H9 (cell line): ENCODE data around the gene OXSM. TPM values are rescaled to one million over a fixed set of nuclear protein-coding genes. Genes with fewer than 3 reads are reported as not detected.

Source experiments
- DNase-seq: peaks from one replicate; pipeline ENCODE4 v3.0.0-alpha.2; 2017
- H2AFZ ChIP-seq: one replicate; pipeline ENCODE4 v1.6.1; 2013; ENCODE audit warnings: mild to moderate bottlenecking, low read length, control low read depth, moderate library complexity
- H2AK5ac ChIP-seq: 2 replicates; pipeline ENCODE4 v1.6.1; 2013; ENCODE audit warnings: low read length, control low read depth, mixed read lengths; ENCODE audit not compliant: insufficient read length
- H2BK120ac ChIP-seq: one replicate; pipeline ENCODE4 v1.6.1; 2013; ENCODE audit warnings: low read depth, mild to moderate bottlenecking, low read length, control low read depth, inconsistent platforms; ENCODE audit not compliant: poor library complexity, severe bottlenecking
- H2BK12ac ChIP-seq: 2 replicates; pipeline ENCODE4 v1.6.1; 2013; ENCODE audit warnings: low read length, control low read depth, mixed read lengths, low read depth; ENCODE audit not compliant: insufficient read length
- H2BK15ac ChIP-seq: 2 replicates; pipeline ENCODE4 v1.6.1; 2013; ENCODE audit warnings: low read depth, low read length, control low read depth
- H2BK20ac ChIP-seq: one replicate; pipeline ENCODE4 v1.6.1; 2013; ENCODE audit warnings: low read depth, mild to moderate bottlenecking, low read length, control low read depth, inconsistent platforms; ENCODE audit not compliant: poor library complexity, severe bottlenecking
- H2BK5ac ChIP-seq: 2 replicates; pipeline ENCODE4 v1.6.1; 2013; ENCODE audit warnings: low read length, control low read depth, mixed read lengths; ENCODE audit not compliant: insufficient read length
- H3K14ac ChIP-seq: 2 replicates; pipeline ENCODE4 v1.6.1; 2013; ENCODE audit warnings: low read length, control low read depth; ENCODE audit not compliant: insufficient read depth
- H3K18ac ChIP-seq: 2 replicates; pipeline ENCODE4 v1.6.1; 2013; ENCODE audit warnings: low read depth, mild to moderate bottlenecking, mixed read lengths, low read length, control low read depth; ENCODE audit not compliant: insufficient read length
- H3K23ac ChIP-seq: 2 replicates; pipeline ENCODE4 v1.6.1; 2013; ENCODE audit warnings: low read length, control low read depth, mixed read lengths, low read depth; ENCODE audit not compliant: insufficient read length
- H3K23me2 ChIP-seq: 2 replicates; pipeline ENCODE4 v1.6.1; 2013; ENCODE audit warnings: low read depth, mild to moderate bottlenecking, mixed read lengths, low read length, control low read depth; ENCODE audit not compliant: insufficient read length, poor library complexity, severe bottlenecking
- H3K27ac ChIP-seq: 2 replicates; pipeline ENCODE4 v1.5.1; 2013; ENCODE audit warnings: low read length, control low read depth, mixed read lengths, low read depth; ENCODE audit not compliant: insufficient read length
- H3K27me3 ChIP-seq: 2 replicates; pipeline ENCODE4 v1.6.1; 2013; ENCODE audit warnings: low read length, control low read depth, inconsistent platforms; ENCODE audit not compliant: insufficient read depth
- H3K4ac ChIP-seq: 2 replicates; pipeline ENCODE4 v1.6.1; 2013; ENCODE audit warnings: low read depth, mild to moderate bottlenecking, control low read depth, inconsistent platforms, low read length, moderate library complexity
- H3K4me1 ChIP-seq: 2 replicates; pipeline ENCODE4 v1.6.1; 2013; ENCODE audit warnings: low read length, control low read depth, inconsistent platforms; ENCODE audit not compliant: insufficient read depth
- H3K4me2 ChIP-seq: 2 replicates; pipeline ENCODE4 v1.6.1; 2013; ENCODE audit warnings: low read length, control low read depth, mixed read lengths; ENCODE audit not compliant: insufficient read length, insufficient read depth
- H3K56ac ChIP-seq: 2 replicates; pipeline ENCODE4 v1.6.1; 2013; ENCODE audit warnings: low read depth, mild to moderate bottlenecking, mixed read lengths, low read length, control low read depth; ENCODE audit not compliant: insufficient read length
- H3K79me1 ChIP-seq: 2 replicates; pipeline ENCODE4 v1.6.1; 2013; ENCODE audit warnings: low read depth, mild to moderate bottlenecking, moderate library complexity, low read length, control low read depth, inconsistent platforms; ENCODE audit not compliant: insufficient read depth, poor library complexity, severe bottlenecking
- H3K79me2 ChIP-seq: 2 replicates; pipeline ENCODE4 v1.6.1; 2013; ENCODE audit warnings: low read length, control low read depth, inconsistent platforms; ENCODE audit not compliant: insufficient read depth
- H3K9ac ChIP-seq: 2 replicates; pipeline ENCODE4 v1.6.1; 2013; ENCODE audit warnings: low read length, control low read depth, mixed read lengths; ENCODE audit not compliant: insufficient read length; ENCODE audit errors: extremely low read depth
- H3K9me3 ChIP-seq: one replicate; pipeline ENCODE4 v1.6.1; 2013; ENCODE audit warnings: low read depth, low read length, inconsistent platforms; ENCODE audit not compliant: control insufficient read depth
- H3T11ph ChIP-seq: one replicate; pipeline ENCODE4 v1.6.1; 2013; ENCODE audit warnings: mild to moderate bottlenecking, low read length, control low read depth, inconsistent platforms
- H4K20me1 ChIP-seq: one replicate; pipeline ENCODE4 v1.6.1; 2013; ENCODE audit not compliant: control insufficient read depth, insufficient read length, insufficient read depth
- H4K5ac ChIP-seq: 2 replicates; pipeline ENCODE4 v1.6.1; 2013; ENCODE audit warnings: low read depth, mild to moderate bottlenecking, mixed read lengths, low read length, control low read depth; ENCODE audit not compliant: insufficient read length
- H4K8ac ChIP-seq: replicated peaks from 2 replicates; pipeline ENCODE4 v1.6.1; 2013; ENCODE audit warnings: low read length, control low read depth, mixed read lengths, low read depth; ENCODE audit not compliant: insufficient read length
- H4K91ac ChIP-seq: 2 replicates; pipeline ENCODE4 v1.6.1; 2013; ENCODE audit warnings: low read depth, mild to moderate bottlenecking, moderate library complexity, mixed read lengths, low read length, control low read depth; ENCODE audit not compliant: insufficient read length
- H3K27ac Mint-ChIP-seq, 3 experiments: 2 replicates in 2 of 3; 3 replicates in 1 of 3; pipeline ENCODE4 v1.8.0; 2020 to 2021; ENCODE audit warnings: mixed read lengths in 3 of 3, mild to moderate bottlenecking in 1 of 3, moderate library complexity in 1 of 3
- H3K27me3 Mint-ChIP-seq: 2 replicates; pipeline ENCODE4 v1.8.0; 2021; ENCODE audit warnings: low read depth, mild to moderate bottlenecking, moderate library complexity, mixed read lengths
- H3K36me3 Mint-ChIP-seq, 3 experiments: 2 replicates in 2 of 3; 3 replicates in 1 of 3; pipeline ENCODE4 v1.8.0; 2020 to 2021; ENCODE audit warnings: low read depth in 3 of 3, mixed read lengths in 3 of 3; ENCODE audit not compliant: insufficient read depth in 1 of 3
- H3K4me1 Mint-ChIP-seq, 2 experiments: 2 replicates each; pipeline ENCODE4 v1.8.0; 2020; ENCODE audit warnings: mixed read lengths in 2 of 2
- H3K4me3 Mint-ChIP-seq, 2 experiments: 2 replicates in 1 of 2; 3 replicates in 1 of 2; pipeline ENCODE4 v1.8.0; 2020 to 2021; ENCODE audit warnings: mild to moderate bottlenecking in 2 of 2, mixed read lengths in 2 of 2, moderate library complexity in 1 of 2
- H3K9me3 Mint-ChIP-seq, 2 experiments: 2 replicates in 1 of 2; 3 replicates in 1 of 2; pipeline ENCODE4 v1.8.0; 2020; ENCODE audit warnings: mild to moderate bottlenecking in 2 of 2, mixed read lengths in 2 of 2, moderate library complexity in 1 of 2
- WGBS: extraction: QIAGEN DNeasy Blood & Tissue Kit; methylation state at CpG from one replicate; pipeline ENCODE4 v1.1.7; 2013; ENCODE audit warnings: missing lambda C conversion rate, low lambda C conversion rate, mixed read lengths; ENCODE audit not compliant: insufficient read length; ENCODE audit errors: extremely low coverage; 5-methylcytosine and 5-hydroxymethylcytosine counted together
- total RNA-seq: library from RNA; stranded (reverse); gene quantifications from 2 replicates; pipeline ENCODE4 v1.2.1, GENCODE V29; 2021
- TF ChIP-seq, protein P1 (sequence below): fragments of 200-600 bp; sonication (generic); conservative IDR thresholded peaks from 3 replicates; pipeline ENCODE4 v1.8.0; 2021; ENCODE audit warnings: antibody characterized with exemption, mild to moderate bottlenecking

Gene OXSM
- total RNA-seq, 1 experiment from 2014 or later, result 2.5 TPM

DNA sequence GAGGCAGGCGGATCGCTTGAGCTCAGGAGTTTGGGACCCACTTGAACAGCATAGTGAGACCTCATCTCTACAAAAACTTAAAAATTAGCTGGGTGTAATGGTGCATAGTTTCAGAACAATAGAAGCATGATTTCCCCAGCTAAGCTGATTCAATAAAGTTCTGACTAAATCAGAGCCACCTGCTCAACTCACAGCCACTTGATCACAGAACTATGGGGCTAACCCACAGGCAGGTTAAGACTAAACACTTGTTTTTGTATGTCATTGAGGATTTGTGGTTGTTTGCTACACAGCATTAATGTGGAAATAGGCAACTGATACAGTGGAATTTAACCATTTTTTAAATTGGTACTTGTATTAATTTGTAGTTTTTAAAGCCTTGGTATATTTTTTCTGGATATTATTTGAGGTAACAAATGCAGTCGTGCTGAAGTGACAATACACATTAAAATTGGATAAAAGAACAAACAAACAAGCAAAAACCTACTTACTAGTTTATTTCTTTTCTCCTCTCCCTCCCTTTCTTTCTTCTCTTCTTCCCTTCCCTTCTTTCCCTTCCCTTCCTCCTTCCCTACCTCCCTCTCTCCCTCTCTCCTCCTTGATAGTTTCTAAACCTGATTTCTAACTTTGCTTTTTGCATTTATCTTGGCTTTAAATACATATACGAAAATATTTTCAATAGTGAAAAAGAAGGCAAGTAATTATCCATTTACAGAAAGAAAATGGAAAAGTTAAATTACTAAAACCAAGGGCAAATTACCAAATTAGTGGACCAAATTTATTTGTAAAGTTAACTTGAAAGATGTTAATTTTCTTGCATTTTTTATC is 32.1 kb downstream of the OXSM start:
- no peak overlapping the region for H3K4me2 ChIP-seq
- H3K79me1 ChIP-seq, result no peaks in the 10 kb centered on the region
- H4K8ac ChIP-seq, result no peak overlapping the region
- Mint-ChIP-seq H3K9me3 (no peaks in the 10 kb centered on the region), H3K4me1 (peaks cover 14 to 21% of the 10 kb centered on the region in 2 experiments), H3K27ac (no peak overlapping the region), H3K36me3 (no peaks in the 10 kb centered on the region; a peak in 1 of 7 replicates), H3K4me3 (no peak overlapping the region), H3K27me3 (no peaks in the 10 kb centered on the region)
- no peak overlapping the region for H2AK5ac ChIP-seq
- H3K23ac ChIP-seq, result no peak overlapping the region
- H3K4me1 ChIP-seq, result peaks cover 5% of the 10 kb centered on the region; the same call in 1 of the 2 replicates
- TF ChIP-seq, protein P1, sequence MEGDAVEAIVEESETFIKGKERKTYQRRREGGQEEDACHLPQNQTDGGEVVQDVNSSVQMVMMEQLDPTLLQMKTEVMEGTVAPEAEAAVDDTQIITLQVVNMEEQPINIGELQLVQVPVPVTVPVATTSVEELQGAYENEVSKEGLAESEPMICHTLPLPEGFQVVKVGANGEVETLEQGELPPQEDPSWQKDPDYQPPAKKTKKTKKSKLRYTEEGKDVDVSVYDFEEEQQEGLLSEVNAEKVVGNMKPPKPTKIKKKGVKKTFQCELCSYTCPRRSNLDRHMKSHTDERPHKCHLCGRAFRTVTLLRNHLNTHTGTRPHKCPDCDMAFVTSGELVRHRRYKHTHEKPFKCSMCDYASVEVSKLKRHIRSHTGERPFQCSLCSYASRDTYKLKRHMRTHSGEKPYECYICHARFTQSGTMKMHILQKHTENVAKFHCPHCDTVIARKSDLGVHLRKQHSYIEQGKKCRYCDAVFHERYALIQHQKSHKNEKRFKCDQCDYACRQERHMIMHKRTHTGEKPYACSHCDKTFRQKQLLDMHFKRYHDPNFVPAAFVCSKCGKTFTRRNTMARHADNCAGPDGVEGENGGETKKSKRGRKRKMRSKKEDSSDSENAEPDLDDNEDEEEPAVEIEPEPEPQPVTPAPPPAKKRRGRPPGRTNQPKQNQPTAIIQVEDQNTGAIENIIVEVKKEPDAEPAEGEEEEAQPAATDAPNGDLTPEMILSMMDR, result no peak
- H2BK12ac ChIP-seq, result no peak overlapping the region
- no peak overlapping the region for H3K4ac ChIP-seq
- no peak overlapping the region for H4K5ac ChIP-seq
- H3K56ac ChIP-seq, result no peak overlapping the region
- H4K91ac ChIP-seq, result no peak overlapping the region
- no peaks in the 10 kb centered on the region for H3K27me3 ChIP-seq
- H2BK5ac ChIP-seq, result no peak overlapping the region
- H3K23me2 ChIP-seq, result no peaks in the 10 kb centered on the region
- H3K79me2 ChIP-seq, result no peaks in the 10 kb centered on the region
- no peak overlapping the region for H3K14ac ChIP-seq
- no peaks in the 10 kb centered on the region for H3K9me3 ChIP-seq
- no peak overlapping the region for H2AFZ ChIP-seq
- H4K20me1 ChIP-seq, result no peaks in the 10 kb centered on the region
- no CpG with 5 or more reads among the region's 4 CpGs for WGBS
- no peak overlapping the region for H2BK15ac ChIP-seq
- H2BK20ac ChIP-seq, result no peak overlapping the region
- no peak overlapping the region for H3K27ac ChIP-seq
- H2BK120ac ChIP-seq, result no peak overlapping the region
- no peak for DNase-seq
- no peak overlapping the region for H3K9ac ChIP-seq
- H3T11ph ChIP-seq, result no peak overlapping the region
- H3K18ac ChIP-seq, result no peak overlapping the region
